Amygdala (tissue), 56 donors: ENCODE measurements around the gene TMBIM4.
"Not testable (repeated sequence)": the region's sequence is repeated elsewhere in the genome, so short reads cannot be mapped to it uniquely, and the experiment has no call there.

Experiments
- DNase-seq, 56 donors: peaks; one replicate each; lab custom pipeline; 2025; lab: John Stamatoyannopoulos, UW

Gene TMBIM4

DNA sequence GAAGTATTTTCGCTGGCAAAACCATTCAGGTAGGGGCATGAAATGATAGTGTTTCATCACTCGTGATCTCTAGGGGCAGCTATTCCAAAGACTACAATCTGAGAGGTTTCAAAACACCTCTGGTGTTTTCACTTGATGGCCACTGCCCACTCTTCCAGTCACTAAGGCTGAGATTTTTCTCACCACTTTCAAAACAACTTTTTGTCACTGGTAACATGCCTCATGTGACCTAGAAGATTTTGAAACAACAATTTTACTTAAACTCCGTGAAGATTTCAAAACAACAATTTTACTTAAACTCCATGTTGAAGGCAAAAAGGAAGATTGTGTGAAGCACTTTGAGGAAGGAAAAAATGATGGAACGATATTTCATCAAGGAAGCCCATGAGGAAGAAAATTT, 18.0 kb upstream of the TMBIM4 start:
- no peak for DNase-seq

GRCh38 chr12:66187036-66187435, 17.2 kb upstream of the TMBIM4 start:
- no peak for DNase-seq

DNA sequence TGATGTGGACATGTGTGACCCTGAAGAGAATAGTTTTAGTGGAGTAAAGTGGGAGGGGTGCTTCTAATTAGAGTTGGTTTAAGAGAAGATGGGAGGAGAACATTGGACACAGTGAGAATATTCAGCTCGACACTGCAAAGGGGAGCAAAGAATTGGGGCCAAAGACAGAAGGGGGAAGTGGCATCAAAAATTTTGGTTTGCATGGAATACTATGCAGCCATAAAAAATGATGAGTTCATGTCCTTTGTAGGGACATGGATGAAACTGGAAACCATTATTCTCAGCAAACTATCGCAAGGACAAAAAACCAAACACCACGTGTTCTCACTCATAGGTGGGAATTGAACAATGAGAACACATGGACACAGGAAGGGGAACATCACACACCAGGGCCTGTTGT, 15.0 kb upstream of the TMBIM4 start:
- DNase-seq = not testable (repeated sequence)

GRCh38 chr12:66182956-66183355, 13.2 kb upstream of the TMBIM4 start:
- DNase-seq = no peak

DNA sequence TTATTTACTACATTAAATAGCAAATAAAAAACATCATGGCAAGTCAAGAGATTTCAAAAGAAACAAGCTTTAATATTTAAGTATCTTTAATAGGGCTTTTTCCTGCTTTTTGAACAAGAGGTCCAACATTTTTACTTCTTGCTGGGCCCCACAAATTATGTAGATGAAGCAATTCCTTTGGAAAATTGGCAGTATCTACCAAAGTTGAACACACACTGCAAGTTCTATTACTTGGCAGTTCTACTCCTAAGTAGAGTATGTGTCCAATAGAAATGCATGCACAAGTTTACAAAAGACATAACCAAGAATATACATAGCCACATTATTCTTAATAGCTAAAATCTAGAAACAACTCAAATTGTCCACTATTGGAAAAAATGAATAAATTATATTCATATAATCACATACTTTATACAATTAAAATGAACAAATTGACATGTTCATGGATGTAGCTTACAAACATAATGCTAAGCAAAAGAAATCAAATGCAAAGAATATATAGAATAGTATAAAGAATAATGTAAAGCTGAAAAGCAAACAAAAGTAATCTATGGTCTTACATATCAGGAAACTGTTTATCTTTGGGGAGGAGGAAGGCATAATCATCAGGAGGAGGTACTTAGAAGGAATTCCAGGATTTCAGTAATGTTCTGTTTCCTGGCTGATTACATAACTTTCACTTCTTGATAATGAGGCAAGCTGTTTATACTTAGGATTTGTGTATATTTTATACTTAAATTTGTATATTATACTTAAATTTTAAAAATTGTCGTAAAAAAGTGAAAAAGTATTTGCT, 6.5 kb upstream of the TMBIM4 start:
- DNase-seq = no peak

GRCh38 chr12:66174391-66175325, 4.9 kb upstream of the TMBIM4 start:
- DNase-seq = not testable (repeated sequence)

GRCh38 chr12:66170606-66171005, 810 bp upstream of the TMBIM4 start:
- DNase-seq = no peak

DNA sequence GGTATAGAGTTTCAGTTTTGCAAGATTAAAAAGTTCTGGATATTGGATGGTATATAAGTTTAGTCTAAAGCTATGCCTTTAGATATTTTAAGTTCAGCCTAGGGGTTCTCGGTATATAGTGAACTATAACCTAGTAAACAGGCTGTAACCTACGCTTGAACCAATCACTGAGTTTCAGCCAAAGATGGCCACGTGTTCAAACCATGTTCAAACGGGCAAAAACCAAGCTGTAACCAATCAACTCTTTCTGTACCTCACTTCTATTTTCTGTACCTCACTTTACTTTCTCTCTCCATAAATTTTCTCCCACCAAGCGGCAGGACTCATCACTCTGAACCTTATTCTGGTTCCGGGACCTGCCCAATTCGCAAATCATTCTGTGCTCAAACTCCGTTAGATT, 1.4 kb downstream of the TMBIM4 start:
- DNase-seq = no peak

- no peak for DNase-seq
Measured at GRCh38 chr12:66166561-66166960, 3.2 kb downstream of the TMBIM4 start.

DNA sequence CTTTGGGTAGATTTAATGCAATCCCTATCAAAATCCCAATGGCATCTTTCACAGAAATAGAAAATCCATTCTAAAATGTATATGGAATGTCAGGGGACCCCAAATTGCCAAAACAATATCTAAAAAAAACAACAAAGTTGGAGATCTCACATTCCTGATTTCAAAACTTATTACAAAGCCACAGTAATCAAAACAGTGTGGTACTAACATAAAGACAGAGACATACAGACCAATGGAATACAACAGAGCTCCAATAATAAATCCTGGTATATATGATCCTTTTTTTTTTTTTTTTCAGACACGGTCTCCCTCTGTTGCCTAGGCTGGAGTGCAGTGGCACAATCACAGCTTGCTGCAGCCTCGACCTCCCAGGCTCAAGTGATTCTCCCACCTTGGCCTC, 4.7 kb downstream of the TMBIM4 start:
- no peak for DNase-seq

GRCh38 chr12:66164349-66164821, 5.4 kb downstream of the TMBIM4 start:
- DNase-seq = no peak

GRCh38 chr12:66163289-66163688, 6.5 kb downstream of the TMBIM4 start:
- DNase-seq = no peak

GRCh38 chr12:66162701-66163100, 7.1 kb downstream of the TMBIM4 start:
- no peak for DNase-seq

GRCh38 chr12:66160704-66161103, 9.1 kb downstream of the TMBIM4 start:
- no peak for DNase-seq

DNA sequence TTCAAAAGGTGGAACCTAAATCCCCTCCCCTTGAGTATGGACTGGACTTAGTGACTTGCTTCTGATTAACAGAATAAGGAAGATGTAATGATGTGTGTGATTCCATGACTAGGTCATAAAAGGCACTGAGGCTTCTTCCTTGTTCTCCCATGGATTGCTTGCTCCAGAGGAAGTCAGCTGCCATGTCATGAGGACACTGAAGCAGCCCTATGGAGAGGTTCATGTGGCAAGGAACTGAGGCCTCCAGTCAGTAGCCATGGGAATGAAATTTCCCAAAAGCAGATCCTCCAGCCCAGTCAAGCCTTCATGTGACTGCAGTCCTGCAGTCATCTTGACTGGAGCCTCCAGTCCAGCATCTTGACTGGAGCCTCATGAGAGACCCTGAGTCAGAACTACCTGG, 10.7 kb downstream of the TMBIM4 start:
- DNase-seq = no peak

DNA sequence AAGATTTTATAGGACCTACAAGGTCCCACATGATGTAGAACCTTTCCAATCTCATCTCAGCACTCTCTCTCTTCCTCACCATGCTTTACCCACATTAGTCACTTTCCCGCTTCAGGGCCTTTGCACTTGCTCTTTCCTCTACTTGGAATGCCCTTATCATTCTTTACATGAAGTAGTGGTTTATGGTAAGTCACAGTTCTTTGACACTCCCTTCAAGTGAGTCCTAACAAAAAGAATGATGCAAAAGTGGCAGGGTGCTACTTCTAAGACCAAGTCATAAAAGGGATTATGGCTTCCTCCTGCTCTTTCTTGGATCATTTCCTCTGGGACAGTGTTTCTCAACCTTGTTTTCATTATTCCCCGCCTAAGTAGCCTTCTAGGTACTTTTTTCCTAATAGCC, 13.1 kb downstream of the TMBIM4 start:
- no peak for DNase-seq

GRCh38 chr12:66154776-66155175, 15.0 kb downstream of the TMBIM4 start:
- DNase-seq = no peak

DNA sequence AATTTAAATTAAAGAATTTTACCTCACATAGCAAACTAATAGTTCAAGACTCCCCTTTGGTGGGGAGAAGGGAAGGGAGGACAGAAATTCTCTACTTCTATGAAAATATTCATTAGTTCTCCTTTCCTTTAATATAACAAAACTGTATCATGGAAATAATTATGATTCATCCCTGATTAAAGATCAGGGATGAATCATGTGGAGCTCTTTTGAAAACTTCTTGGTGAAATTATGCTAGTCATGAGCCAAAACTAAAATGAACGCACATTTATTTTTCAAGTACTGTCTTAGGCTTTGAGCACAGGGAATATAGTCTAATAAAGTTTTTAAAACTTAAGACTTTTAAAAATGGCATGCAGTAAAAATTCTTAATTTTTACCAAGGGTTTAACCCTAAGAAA, 17.1 kb downstream of the TMBIM4 start:
- DNase-seq = no peak

- no peak for DNase-seq
Measured at GRCh38 chr12:66149702-66150398, 19.9 kb downstream of the TMBIM4 start.

DNA sequence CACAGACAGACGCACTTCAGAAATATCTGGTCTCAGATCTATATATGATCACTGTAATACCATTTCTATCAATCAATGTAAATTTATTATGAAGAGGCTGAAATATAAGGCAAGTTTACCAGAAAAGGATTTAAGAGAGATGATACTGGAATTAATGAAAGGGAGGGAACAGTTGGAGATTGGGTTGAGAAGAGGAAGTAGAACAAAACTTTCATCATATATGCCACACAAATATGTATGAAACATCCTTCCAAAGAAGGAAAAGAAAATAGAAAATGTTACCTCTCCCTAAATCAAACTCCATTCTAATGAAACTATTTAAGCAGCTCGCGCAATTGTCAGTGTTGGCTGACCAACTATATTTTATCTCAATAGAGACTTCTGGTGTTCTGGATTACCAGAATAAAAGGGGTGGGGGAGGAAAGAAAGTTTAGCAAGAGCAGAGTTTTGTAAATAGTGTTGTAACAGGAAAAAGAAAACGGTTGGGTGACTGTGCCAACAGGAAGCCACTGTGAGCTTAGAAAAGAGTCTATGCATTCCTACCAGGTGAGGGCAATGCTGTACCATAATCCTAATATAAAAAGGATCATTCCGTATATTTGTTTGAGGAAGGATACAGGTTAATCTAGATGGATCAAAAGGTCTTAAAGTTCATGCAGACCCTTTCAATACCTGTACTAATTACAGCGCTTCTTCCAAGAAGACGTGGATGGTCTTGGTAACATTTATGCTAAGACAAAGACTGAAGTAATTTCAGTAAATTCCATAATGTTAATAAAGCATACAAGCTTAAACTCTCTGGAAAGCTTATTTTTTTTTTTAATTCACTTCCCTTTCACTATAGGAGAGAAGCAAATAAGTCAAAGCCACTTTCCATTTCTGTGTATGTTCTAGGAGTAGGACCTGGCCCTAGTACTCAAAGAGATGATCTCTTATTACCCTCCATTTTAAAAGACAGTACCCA, 24.7 kb downstream of the TMBIM4 start:
- DNase-seq = peak in 1 of 56 donors; percentile 17
